Measurements from ENCODE around the gene SNX5. TPM values are rescaled to one million over a fixed set of nuclear protein-coding genes. Genes with fewer than 3 reads are reported as not detected.
A peak's percentile ranks its signal among the peaks of the same experiment; 100 is the strongest.

Gene SNX5
- total RNA-seq, 1 donor from 2014 or later, result 133 TPM

- DNase-seq (ENCODE audit: low spot score in 2 of 2, unreplicated experiment in 2 of 2), result no peak
- TF ChIP-seq CTCF (IDR thresholded peaks at IDR 0.05; ENCODE audit: unreplicated experiment), result no peak
- H3K4me3 Mint-ChIP-seq, result peak overlapping the region; percentile 28
- H3K36me3 Mint-ChIP-seq, result no peaks in the 10 kb centered on the region
- peaks cover 43% of the 10 kb centered on the region for H3K4me1 Mint-ChIP-seq
- H3K27me3 Mint-ChIP-seq (ENCODE audit: low read depth), result no peaks in the 10 kb centered on the region
- H3K9me3 Mint-ChIP-seq, result no peaks in the 10 kb centered on the region
- peak overlapping the region; percentile 73 for H3K27ac Mint-ChIP-seq
Measured at GRCh38 chr20:17936761-17937732, 31.5 kb downstream of the SNX5 start.

- Mint-ChIP-seq H3K27ac (peak overlapping the region; percentile 73), H3K36me3 (no peaks in the 10 kb centered on the region), H3K27me3 (ENCODE audit: low read depth) (no peaks in the 10 kb centered on the region), H3K9me3 (no peaks in the 10 kb centered on the region), H3K4me3 (peak overlapping the region; percentile 28), H3K4me1 (peaks cover 43% of the 10 kb centered on the region)
- no peak for DNase-seq (ENCODE audit: low spot score in 2 of 2, unreplicated experiment in 2 of 2)
- TF ChIP-seq CTCF (IDR thresholded peaks at IDR 0.05; ENCODE audit: unreplicated experiment), result no peak
Measured at GRCh38 chr20:17936286-17936760, 32.3 kb downstream of the SNX5 start.

- peaks cover 43% of the 10 kb centered on the region for H3K4me1 Mint-ChIP-seq
- no peaks in the 10 kb centered on the region for H3K27me3 Mint-ChIP-seq (ENCODE audit: low read depth)
- DNase-seq (ENCODE audit: low spot score in 2 of 2, unreplicated experiment in 2 of 2), result no peak
- peak overlapping the region; percentile 73 for H3K27ac Mint-ChIP-seq
- no peaks in the 10 kb centered on the region for H3K9me3 Mint-ChIP-seq
- H3K36me3 Mint-ChIP-seq, result no peaks in the 10 kb centered on the region
- no peak for TF ChIP-seq CTCF (IDR thresholded peaks at IDR 0.05; ENCODE audit: unreplicated experiment)
- peak overlapping the region; percentile 26 for H3K4me3 Mint-ChIP-seq
Measured at GRCh38 chr20:17935761-17936160, 32.8 kb downstream of the SNX5 start.

- no peak for DNase-seq (ENCODE audit: low spot score in 2 of 2, unreplicated experiment in 2 of 2)
- peaks cover 43% of the 10 kb centered on the region for H3K4me1 Mint-ChIP-seq
- no peak overlapping the region for H3K4me3 Mint-ChIP-seq
- no peak for TF ChIP-seq CTCF (IDR thresholded peaks at IDR 0.05; ENCODE audit: unreplicated experiment)
- H3K36me3 Mint-ChIP-seq, result no peaks in the 10 kb centered on the region
- H3K27me3 Mint-ChIP-seq (ENCODE audit: low read depth), result no peaks in the 10 kb centered on the region
- H3K27ac Mint-ChIP-seq, result no peak overlapping the region
- H3K9me3 Mint-ChIP-seq, result no peaks in the 10 kb centered on the region
Measured at GRCh38 chr20:17935186-17935585, 33.4 kb downstream of the SNX5 start.

GRCh38 chr20:17934141-17934862 lies 34.3 kb downstream of the SNX5 start:
- H3K27ac Mint-ChIP-seq, result peak overlapping the region; percentile 51
- no peaks in the 10 kb centered on the region for H3K27me3 Mint-ChIP-seq (ENCODE audit: low read depth)
- peaks cover 43% of the 10 kb centered on the region for H3K4me1 Mint-ChIP-seq
- TF ChIP-seq CTCF (IDR thresholded peaks at IDR 0.05; ENCODE audit: unreplicated experiment), result no peak
- no peaks in the 10 kb centered on the region for H3K9me3 Mint-ChIP-seq
- H3K36me3 Mint-ChIP-seq, result no peaks in the 10 kb centered on the region
- no peak for DNase-seq (ENCODE audit: low spot score in 2 of 2, unreplicated experiment in 2 of 2)
- no peak overlapping the region for H3K4me3 Mint-ChIP-seq

Data from mesothelial cell of epicardium (in vitro differentiated cells).